H9 (cell line): ENCODE measurements around the gene HECA. TPM values are rescaled to one million over a fixed set of nuclear protein-coding genes. Genes with fewer than 3 reads are reported as not detected.

Experiments
- DNase-seq: peaks from one replicate; pipeline ENCODE4 v3.0.0-alpha.2; 2017
- H2AFZ ChIP-seq: one replicate; pipeline ENCODE4 v1.6.1; 2013; ENCODE audit warnings: mild to moderate bottlenecking, low read length, control low read depth, moderate library complexity
- H2AK5ac ChIP-seq: 2 replicates; pipeline ENCODE4 v1.6.1; 2013; ENCODE audit warnings: low read length, control low read depth, mixed read lengths; ENCODE audit not compliant: insufficient read length
- H2BK120ac ChIP-seq: one replicate; pipeline ENCODE4 v1.6.1; 2013; ENCODE audit warnings: low read depth, mild to moderate bottlenecking, low read length, control low read depth, inconsistent platforms; ENCODE audit not compliant: poor library complexity, severe bottlenecking
- H2BK12ac ChIP-seq: 2 replicates; pipeline ENCODE4 v1.6.1; 2013; ENCODE audit warnings: low read length, control low read depth, mixed read lengths, low read depth; ENCODE audit not compliant: insufficient read length
- H2BK15ac ChIP-seq: 2 replicates; pipeline ENCODE4 v1.6.1; 2013; ENCODE audit warnings: low read depth, low read length, control low read depth
- H2BK20ac ChIP-seq: one replicate; pipeline ENCODE4 v1.6.1; 2013; ENCODE audit warnings: low read depth, mild to moderate bottlenecking, low read length, control low read depth, inconsistent platforms; ENCODE audit not compliant: poor library complexity, severe bottlenecking
- H2BK5ac ChIP-seq: 2 replicates; pipeline ENCODE4 v1.6.1; 2013; ENCODE audit warnings: low read length, control low read depth, mixed read lengths; ENCODE audit not compliant: insufficient read length
- H3K14ac ChIP-seq: 2 replicates; pipeline ENCODE4 v1.6.1; 2013; ENCODE audit warnings: low read length, control low read depth; ENCODE audit not compliant: insufficient read depth
- H3K18ac ChIP-seq: 2 replicates; pipeline ENCODE4 v1.6.1; 2013; ENCODE audit warnings: low read depth, mild to moderate bottlenecking, mixed read lengths, low read length, control low read depth; ENCODE audit not compliant: insufficient read length
- H3K23ac ChIP-seq: 2 replicates; pipeline ENCODE4 v1.6.1; 2013; ENCODE audit warnings: low read length, control low read depth, mixed read lengths, low read depth; ENCODE audit not compliant: insufficient read length
- H3K23me2 ChIP-seq: 2 replicates; pipeline ENCODE4 v1.6.1; 2013; ENCODE audit warnings: low read depth, mild to moderate bottlenecking, mixed read lengths, low read length, control low read depth; ENCODE audit not compliant: insufficient read length, poor library complexity, severe bottlenecking
- H3K27ac ChIP-seq: 2 replicates; pipeline ENCODE4 v1.5.1; 2013; ENCODE audit warnings: low read length, control low read depth, mixed read lengths, low read depth; ENCODE audit not compliant: insufficient read length
- H3K27me3 ChIP-seq: 2 replicates; pipeline ENCODE4 v1.6.1; 2013; ENCODE audit warnings: low read length, control low read depth, inconsistent platforms; ENCODE audit not compliant: insufficient read depth
- H3K4ac ChIP-seq: 2 replicates; pipeline ENCODE4 v1.6.1; 2013; ENCODE audit warnings: low read depth, mild to moderate bottlenecking, control low read depth, inconsistent platforms, low read length, moderate library complexity
- H3K4me1 ChIP-seq: 2 replicates; pipeline ENCODE4 v1.6.1; 2013; ENCODE audit warnings: low read length, control low read depth, inconsistent platforms; ENCODE audit not compliant: insufficient read depth
- H3K4me2 ChIP-seq: 2 replicates; pipeline ENCODE4 v1.6.1; 2013; ENCODE audit warnings: low read length, control low read depth, mixed read lengths; ENCODE audit not compliant: insufficient read length, insufficient read depth
- H3K56ac ChIP-seq: 2 replicates; pipeline ENCODE4 v1.6.1; 2013; ENCODE audit warnings: low read depth, mild to moderate bottlenecking, mixed read lengths, low read length, control low read depth; ENCODE audit not compliant: insufficient read length
- H3K79me1 ChIP-seq: 2 replicates; pipeline ENCODE4 v1.6.1; 2013; ENCODE audit warnings: low read depth, mild to moderate bottlenecking, moderate library complexity, low read length, control low read depth, inconsistent platforms; ENCODE audit not compliant: insufficient read depth, poor library complexity, severe bottlenecking
- H3K79me2 ChIP-seq: 2 replicates; pipeline ENCODE4 v1.6.1; 2013; ENCODE audit warnings: low read length, control low read depth, inconsistent platforms; ENCODE audit not compliant: insufficient read depth
- H3K9ac ChIP-seq: 2 replicates; pipeline ENCODE4 v1.6.1; 2013; ENCODE audit warnings: low read length, control low read depth, mixed read lengths; ENCODE audit not compliant: insufficient read length; ENCODE audit errors: extremely low read depth
- H3K9me3 ChIP-seq: one replicate; pipeline ENCODE4 v1.6.1; 2013; ENCODE audit warnings: low read depth, low read length, inconsistent platforms; ENCODE audit not compliant: control insufficient read depth
- H3T11ph ChIP-seq: one replicate; pipeline ENCODE4 v1.6.1; 2013; ENCODE audit warnings: mild to moderate bottlenecking, low read length, control low read depth, inconsistent platforms
- H4K20me1 ChIP-seq: one replicate; pipeline ENCODE4 v1.6.1; 2013; ENCODE audit not compliant: control insufficient read depth, insufficient read length, insufficient read depth
- H4K5ac ChIP-seq: 2 replicates; pipeline ENCODE4 v1.6.1; 2013; ENCODE audit warnings: low read depth, mild to moderate bottlenecking, mixed read lengths, low read length, control low read depth; ENCODE audit not compliant: insufficient read length
- H4K8ac ChIP-seq: replicated peaks from 2 replicates; pipeline ENCODE4 v1.6.1; 2013; ENCODE audit warnings: low read length, control low read depth, mixed read lengths, low read depth; ENCODE audit not compliant: insufficient read length
- H4K91ac ChIP-seq: 2 replicates; pipeline ENCODE4 v1.6.1; 2013; ENCODE audit warnings: low read depth, mild to moderate bottlenecking, moderate library complexity, mixed read lengths, low read length, control low read depth; ENCODE audit not compliant: insufficient read length
- H3K27ac Mint-ChIP-seq, 3 experiments: 2 replicates in 2 of 3; 3 replicates in 1 of 3; pipeline ENCODE4 v1.8.0; 2020 to 2021; ENCODE audit warnings: mixed read lengths in 3 of 3, mild to moderate bottlenecking in 1 of 3, moderate library complexity in 1 of 3
- H3K27me3 Mint-ChIP-seq: 2 replicates; pipeline ENCODE4 v1.8.0; 2021; ENCODE audit warnings: low read depth, mild to moderate bottlenecking, moderate library complexity, mixed read lengths
- H3K36me3 Mint-ChIP-seq, 3 experiments: 2 replicates in 2 of 3; 3 replicates in 1 of 3; pipeline ENCODE4 v1.8.0; 2020 to 2021; ENCODE audit warnings: low read depth in 3 of 3, mixed read lengths in 3 of 3; ENCODE audit not compliant: insufficient read depth in 1 of 3
- H3K4me1 Mint-ChIP-seq, 2 experiments: 2 replicates each; pipeline ENCODE4 v1.8.0; 2020; ENCODE audit warnings: mixed read lengths in 2 of 2
- H3K4me3 Mint-ChIP-seq, 2 experiments: 2 replicates in 1 of 2; 3 replicates in 1 of 2; pipeline ENCODE4 v1.8.0; 2020 to 2021; ENCODE audit warnings: mild to moderate bottlenecking in 2 of 2, mixed read lengths in 2 of 2, moderate library complexity in 1 of 2
- H3K9me3 Mint-ChIP-seq, 2 experiments: 2 replicates in 1 of 2; 3 replicates in 1 of 2; pipeline ENCODE4 v1.8.0; 2020; ENCODE audit warnings: mild to moderate bottlenecking in 2 of 2, mixed read lengths in 2 of 2, moderate library complexity in 1 of 2
- CTCF ChIP-seq: fragments of 200-600 bp; sonication (generic); conservative IDR thresholded peaks from 3 replicates; pipeline ENCODE4 v1.8.0; 2021; ENCODE audit warnings: antibody characterized with exemption, mild to moderate bottlenecking
- WGBS: extraction: QIAGEN DNeasy Blood & Tissue Kit; methylation state at CpG from one replicate; pipeline ENCODE4 v1.1.7; 2013; ENCODE audit warnings: missing lambda C conversion rate, low lambda C conversion rate, mixed read lengths; ENCODE audit not compliant: insufficient read length; ENCODE audit errors: extremely low coverage; 5-methylcytosine and 5-hydroxymethylcytosine counted together
- total RNA-seq: library from RNA; stranded (reverse); gene quantifications from 2 replicates; pipeline ENCODE4 v1.2.1, GENCODE V29; 2021

The HECA gene
- total RNA-seq, 1 experiment from 2014 or later: 4.8 TPM

GRCh38 chr6:139108378-139108777, 26.5 kb upstream of the HECA start:
- no CpG with 5 or more reads among the region's 8 CpGs for WGBS
- Mint-ChIP-seq H3K27ac (no peak overlapping the region), H3K9me3 (no peaks in the 10 kb centered on the region), H3K27me3 (no peaks in the 10 kb centered on the region), H3K4me3 (no peak overlapping the region), H3K4me1 (peaks cover 3% of the 10 kb centered on the region in 2 experiments), H3K36me3 (no peaks in the 10 kb centered on the region)
- Histone ChIP-seq H3K4ac (no peak overlapping the region), H4K8ac (no peak overlapping the region), H2BK5ac (no peak overlapping the region), H3K56ac (no peak overlapping the region), H3K23me2 (no peaks in the 10 kb centered on the region), H3K79me1 (no peaks in the 10 kb centered on the region), H3K4me2 (no peak overlapping the region), H3K27ac (no peak overlapping the region), H4K5ac (no peak overlapping the region), H2BK12ac (no peak overlapping the region), H3K9ac (no peak overlapping the region), H3T11ph (no peak overlapping the region), H2BK120ac (no peak overlapping the region), H3K23ac (no peak overlapping the region), H4K91ac (no peak overlapping the region), H2AFZ (no peak overlapping the region), H2AK5ac (no peak overlapping the region), H2BK15ac (no peak overlapping the region), H3K14ac (no peak overlapping the region), H3K4me1 (no peaks in the 10 kb centered on the region), H3K18ac (no peak overlapping the region), H2BK20ac (no peak overlapping the region), H3K27me3 (no peaks in the 10 kb centered on the region), H3K79me2 (no peaks in the 10 kb centered on the region), H3K9me3 (no peaks in the 10 kb centered on the region), H4K20me1 (no peaks in the 10 kb centered on the region)
- no peak for TF ChIP-seq CTCF
- DNase-seq: no peak
